HepG2 (cell line): ENCODE data around the gene ARGLU1. TPM values are rescaled to one million over a fixed set of nuclear protein-coding genes. Genes with fewer than 3 reads are reported as not detected.

Experiments used
- ATAC-seq: fragments of 200-7000 bp; cut with Tn5 transposase; 3 replicates; pipeline ENCODE4 v1.9.1; 2020; ENCODE audit warnings: mild to moderate bottlenecking, moderate library complexity
- BruUV-seq: library from RNA; stranded (reverse); fragments of 400-500 nt; replicated peaks from 2 replicates; lab custom pipeline; 2021; lab: Mats Ljungman, UMichigan
- CTCF ChIA-PET: fragments of 300-600 bp; formaldehyde crosslinking; extraction: SDS; loops from one replicate; lab custom pipeline; 2021; ENCODE audit warnings: low total read pairs, inconsistent platforms, low intra/inter-chr PET ratio; lab: Yijun Ruan, JAX
- POLR2A ChIA-PET: fragments of 350-600 bp; sonication (Branson Sonifier 250); formaldehyde crosslinking; loops from one replicate; lab custom pipeline; 2020; ENCODE audit warnings: antibody characterized with exemption, inconsistent platforms; lab: Yijun Ruan, JAX
- DNase-seq: peaks from one replicate; pipeline ENCODE4 v3.0.0-alpha.2; 2015; ENCODE audit warnings: low spot score
- FAIRE-seq: peaks from 3 replicates; lab custom pipeline; 2011; peaks lifted over from hg19 to GRCh38; lab: Jason Lieb, UNC
- H2AFZ ChIP-seq: one replicate; pipeline ENCODE4 v1.6.1; 2011; ENCODE audit warnings: low read length, inconsistent platforms
- H3K27ac ChIP-seq: fragments of 300-600 bp; 3 replicates; pipeline ENCODE4 v1.8.0; 2011; ENCODE audit warnings: mixed run types, mild to moderate bottlenecking, mixed read lengths, low read length, inconsistent platforms; ENCODE audit not compliant: insufficient read depth; ENCODE audit errors: extremely low read length
- H3K27me3 ChIP-seq, 2 experiments: fragments of 200-600 bp in 1 of 2; 2 replicates in 1 of 2; 3 replicates in 1 of 2; pipeline versions ENCODE4 v1.6.0 to v1.8.0; 2011; ENCODE audit warnings: low read length in 2 of 2, mild to moderate bottlenecking in 2 of 2, moderate library complexity in 2 of 2, inconsistent platforms in 1 of 2; ENCODE audit not compliant: insufficient read depth in 2 of 2, control insufficient read depth in 1 of 2
- H3K36me3 ChIP-seq, 2 experiments: fragments of 200-600 bp in 1 of 2; replicated peaks in 1 of 2; 2 replicates in 1 of 2; 3 replicates in 1 of 2; pipeline versions ENCODE4 v1.5.1 to v1.8.0; 2011; ENCODE audit warnings: low read length in 2 of 2, inconsistent platforms in 1 of 2; ENCODE audit not compliant: insufficient read depth in 2 of 2, control insufficient read depth in 1 of 2
- H3K4me1 ChIP-seq: 2 replicates; pipeline ENCODE4 v1.5.1; 2012; ENCODE audit warnings: low read length, inconsistent platforms; ENCODE audit not compliant: insufficient read depth
- H3K4me2 ChIP-seq: 2 replicates; pipeline ENCODE4 v1.6.0; 2011; ENCODE audit warnings: low read depth, low read length, inconsistent platforms
- H3K4me3 ChIP-seq, 3 experiments: fragments of 200-600 bp in 1 of 3; sonication (generic), shearing (Covaris generic) in 1 of 3; replicated peaks in 1 of 3; 2 replicates each; pipeline ENCODE4 v1.5.1; 2011 to 2016; ENCODE audit warnings: low read length in 3 of 3, inconsistent platforms in 2 of 3, low read depth in 2 of 3, mild to moderate bottlenecking in 2 of 3, control low read depth in 1 of 3, mixed read lengths in 1 of 3; ENCODE audit not compliant: insufficient read depth in 1 of 3
- H3K79me2 ChIP-seq: one replicate; pipeline ENCODE4 v1.6.1; 2011; ENCODE audit warnings: low read length, inconsistent platforms; ENCODE audit not compliant: insufficient read depth
- H3K9ac ChIP-seq: 2 replicates; pipeline ENCODE4 v1.6.0; 2011; ENCODE audit warnings: mild to moderate bottlenecking, low read depth, low read length, inconsistent platforms; ENCODE audit not compliant: insufficient read depth
- H3K9me3 ChIP-seq: 2 replicates; pipeline ENCODE4 v1.5.1; 2012; ENCODE audit warnings: mild to moderate bottlenecking, low read length
- H4K20me1 ChIP-seq: 2 replicates; pipeline ENCODE4 v1.6.0; 2011; ENCODE audit warnings: inconsistent platforms, mild to moderate bottlenecking, low read length, moderate library complexity; ENCODE audit not compliant: insufficient read depth
- CAMTA2 ChIP-seq: sonication (generic); formaldehyde crosslinking; IDR thresholded peaks from 2 replicates; pipeline ENCODE4 v1.4.0; 2020; ENCODE audit warnings: mild to moderate bottlenecking, missing genetic modification reagents, borderline replicate concordance
- CENPBD1 ChIP-seq: sonication (generic); formaldehyde crosslinking; IDR thresholded peaks from 2 replicates; pipeline ENCODE4 v1.8.0; 2022; ENCODE audit warnings: missing genetic modification reagents, low read depth, mild to moderate bottlenecking, borderline replicate concordance
- DPF2 ChIP-seq: sonication (generic); formaldehyde crosslinking; IDR thresholded peaks from 2 replicates; pipeline ENCODE4 v1.4.0; 2020; ENCODE audit warnings: mild to moderate bottlenecking, low read depth, missing genetic modification reagents, borderline replicate concordance
- ELF3 ChIP-seq: IDR thresholded peaks from 2 replicates; pipeline ENCODE4 v1.6.1; 2016; ENCODE audit warnings: missing genetic modification reagents, missing compliant biosample characterization
- ERF ChIP-seq: IDR thresholded peaks from 2 replicates; pipeline ENCODE4 v1.6.1; 2018; ENCODE audit warnings: missing biosample characterization, missing genetic modification reagents
- MATR3 ChIP-seq: sonication (generic); formaldehyde crosslinking; IDR thresholded peaks from 2 replicates; pipeline ENCODE4 v1.4.0; 2020; ENCODE audit warnings: missing genetic modification reagents
- NONO ChIP-seq, 2 experiments: fragments of 450-650 bp in 1 of 2; sonication (generic) in 1 of 2; formaldehyde crosslinking in 1 of 2; IDR thresholded peaks in 1 of 2; conservative IDR thresholded peaks in 1 of 2; 2 replicates each; pipeline versions ENCODE4 v1.6.1 to v1.8.0; 2017 to 2022; ENCODE audit warnings: mild to moderate bottlenecking in 1 of 2, missing genetic modification reagents in 1 of 2, moderate library complexity in 1 of 2
- NR2C2 ChIP-seq: sonication (generic); formaldehyde crosslinking; IDR thresholded peaks from 2 replicates; pipeline ENCODE4 v1.4.0; 2020; ENCODE audit warnings: missing genetic modification reagents, mild to moderate bottlenecking, moderate library complexity, borderline replicate concordance
- PPARG ChIP-seq: conservative IDR thresholded peaks from 2 replicates; pipeline ENCODE4 v1.6.1; 2016; ENCODE audit warnings: missing biosample characterization, missing genetic modification reagents
- RERE ChIP-seq: IDR thresholded peaks from 2 replicates; pipeline ENCODE4 v1.6.1; 2016; ENCODE audit warnings: low read depth, missing genetic modification reagents, missing compliant biosample characterization
- SOX6 ChIP-seq, 2 experiments: fragments of 450-650 bp in 1 of 2; sonication (generic) in 1 of 2; formaldehyde crosslinking in 1 of 2; IDR thresholded peaks; 2 replicates each; pipeline versions ENCODE4 v1.4.0 to v1.6.1; 2017 to 2020; ENCODE audit warnings: antibody characterized with exemption in 1 of 2, mild to moderate bottlenecking in 1 of 2, missing genetic modification reagents in 1 of 2
- SRSF1 ChIP-seq: fragments of 200-400 bp; formaldehyde crosslinking; optimal IDR thresholded peaks from 2 replicates; pipeline ENCODE3; 2017; ENCODE audit warnings: mild to moderate bottlenecking, low read depth, low read length, moderate library complexity
- ZC3H4 ChIP-seq: sonication (generic); formaldehyde crosslinking; IDR thresholded peaks from 2 replicates; pipeline ENCODE4 v1.4.0; 2020; ENCODE audit warnings: missing genetic modification reagents, borderline replicate concordance
- ZMYM4 ChIP-seq: sonication (generic); formaldehyde crosslinking; IDR thresholded peaks from 2 replicates; pipeline ENCODE4 v1.8.1; 2023; ENCODE audit warnings: mild to moderate bottlenecking, missing genetic modification reagents
- ZNF367 ChIP-seq: sonication (generic); formaldehyde crosslinking; IDR thresholded peaks from 2 replicates; pipeline ENCODE4 v1.4.0; 2020; ENCODE audit warnings: missing genetic modification reagents, borderline replicate concordance
- ZNF441 ChIP-seq: sonication (generic); formaldehyde crosslinking; IDR thresholded peaks from 2 replicates; pipeline ENCODE4 v1.7.0; 2021; ENCODE audit warnings: missing genetic modification reagents, borderline replicate concordance
- ZNF589 ChIP-seq: sonication (generic); formaldehyde crosslinking; conservative IDR thresholded peaks from 2 replicates; pipeline ENCODE4 v1.8.0; 2022; ENCODE audit warnings: mild to moderate bottlenecking, moderate library complexity, missing genetic modification reagents
- ZNF614 ChIP-seq: IDR thresholded peaks from 2 replicates; pipeline ENCODE4 v1.6.1; 2018; ENCODE audit warnings: missing biosample characterization, missing genetic modification reagents, inconsistent platforms, borderline replicate concordance
- ZNF7 ChIP-seq: IDR thresholded peaks from 2 replicates; pipeline ENCODE4 v1.6.1; 2016; ENCODE audit warnings: missing biosample characterization, missing genetic modification reagents
- ZNF775 ChIP-seq: sonication (generic); formaldehyde crosslinking; IDR thresholded peaks from 2 replicates; pipeline ENCODE4 v1.4.0; 2020; ENCODE audit warnings: missing genetic modification reagents, mild to moderate bottlenecking, moderate library complexity, borderline replicate concordance
- WGBS: methylation state at CpG from one replicate; pipeline ENCODE4 v1.1.6; 2017; ENCODE audit warnings: low lambda C conversion rate; 5-methylcytosine and 5-hydroxymethylcytosine counted together
- in situ Hi-C: cut with HindIII; loops from 2 replicates; pipeline ENCODE4 v1.10.0; 2017; ENCODE audit warnings: low pct_unique_long_range_greater_than_20kb; ENCODE audit not compliant: extremely low pct_ligation_motif_present
- intact Hi-C: fragments of 100-400 bp; cut with micrococcal nuclease; formaldehyde crosslinking; loops from one replicate; pipeline ENCODE4 v1.10.0; 2022; ENCODE audit not compliant: unreplicated experiment
- polyA plus RNA-seq, 8 experiments: library from polyadenylated mRNA; depleted of rRNA in 3 of 8; stranded (reverse) in 7 of 8; unstranded in 1 of 8; fragments of >200 nt; fragmentation: Illumina TruSeq in 4 of 8; extraction: Trizol in 4 of 8; gene quantifications; 2 replicates each; pipeline versions ENCODE4 v1.2.1 to v1.2.3, GENCODE V29; 2011 to 2016; ENCODE audit warnings: low read depth in 4 of 8, missing spikeins in 1 of 8, mixed read lengths in 1 of 8; ENCODE audit not compliant: insufficient read depth in 1 of 8
- total RNA-seq, 5 experiments: library from RNA; depleted of rRNA; stranded (reverse); fragments of >200 nt; fragmentation: Illumina TruSeq; extraction: Trizol; gene quantifications; 2 replicates each; pipeline ENCODE4 v1.2.3, GENCODE V29; 2016; ENCODE audit warnings: low read depth in 1 of 5

Gene ARGLU1
- total and polyA plus RNA-seq, 2 of the 13 experiments (the other 11 are each of a cell fraction or from before 2014, with no cell fraction given), result 47.1 to 70.6 TPM

- ATAC-seq (peak; percentile 91), FAIRE-seq (peak; percentile 21), DNase-seq (peak; percentile 66)
- intact Hi-C loops, result loop anchor here (1.0 kb wide), 1 partner anchor 23 kb away; the partner anchor contains the start of gene ARGLU1
- Histone ChIP-seq H3K36me3 (no peaks in the 10 kb centered on the region), H3K9ac (no peak overlapping the region), H3K27ac (peak overlapping the region; percentile 47), H4K20me1 (no peaks in the 10 kb centered on the region), H3K4me1 (peaks cover 49% of the 10 kb centered on the region), H3K79me2 (no peaks in the 10 kb centered on the region), H3K9me3 (peaks cover 10% of the 10 kb centered on the region), H3K27me3 (no peaks in the 10 kb centered on the region), H2AFZ (no peak overlapping the region), H3K4me2 (peak overlapping the region; percentile 51), H3K4me3 (no peak overlapping the region)
- WGBS, result 0% methylated on average over 2 of the region's 2 CpGs
- BruUV-seq, result no TSS peak
- in situ Hi-C loops, result no loop called here
- POLR2A ChIA-PET, result interaction anchor here (0.8 kb wide), 1 partner anchor 24 kb away, joined by 5 read pairs; the partner anchor contains the start of gene ARGLU1
- CTCF ChIA-PET, result no interaction called here
- TF ChIP-seq MATR3 (CRISPR knock-in tag) (no peak), ZNF775 (CRISPR knock-in tag) (no peak), ZMYM4 (no peak), CAMTA2 (CRISPR knock-in tag) (no peak), ZNF614 (CRISPR knock-in tag) (no peak), NONO (IDR thresholded peaks at IDR 0.05) (no peak), NONO (CRISPR knock-in tag; conservative IDR thresholded peaks at IDR 0.05) (no peak), RERE (CRISPR knock-in tag) (no peak), NR2C2 (no peak), ZNF7 (CRISPR knock-in tag) (no peak), ZC3H4 (CRISPR knock-in tag) (no peak), PPARG (CRISPR knock-in tag) (no peak), ZNF367 (CRISPR knock-in tag) (no peak), ERF (CRISPR knock-in tag) (no peak), SOX6 (IDR thresholded peaks at IDR 0.05) (no peak), SOX6 (CRISPR knock-in tag; IDR thresholded peaks at IDR 0.05) (peak; percentile 68; the same call in 1 of the 2 replicates), CENPBD1 (no peak), DPF2 (CRISPR knock-in tag) (peak; percentile 57; the same call in 1 of the 2 replicates), ELF3 (CRISPR knock-in tag) (peak; percentile 27; the same call in 1 of the 2 replicates), SRSF1 (no peak), ZNF441 (CRISPR knock-in tag) (no peak), ZNF589 (CRISPR knock-in tag) (no peak)
These were observed 23.4 kb upstream of the ARGLU1 start for GRCh38 chr13:106591299-106591698.
